ENCODE data around the gene DNAJC25. TPM values are rescaled to one million over a fixed set of nuclear protein-coding genes. Genes with fewer than 3 reads are reported as not detected.

DNAJC25 gene
- total and polyA plus RNA-seq, 2 donors (not counting 1 experiment from before 2014, with no cell fraction given): 7.3 to 10.6 TPM

GRCh38 chr9:111599092-111599954 is 31.8 kb upstream of the DNAJC25 start, which contains the start of gene PTGR1:
PTGR1 (minus strand) TSS chr9:111599647; CDS start chr9:111597422, 2,225 bp downstream.
- peaks cover 9% of the 10 kb centered on the region for H3K79me2 ChIP-seq (ENCODE audit: control insufficient read depth, insufficient read depth, low read length)
- peak within 1 kb of the TSS; percentile 82 for H2AFZ ChIP-seq (ENCODE audit: low read length)
- TF ChIP-seq CTCF (conservative IDR thresholded peaks at IDR 0.05 in 1 of 2, IDR thresholded peaks at IDR 0.05 in 1 of 2; ENCODE audit: low read depth in 1 of 2, low read length in 2 of 2) (no peak), EZH2 (IDR thresholded peaks at IDR 0.05; ENCODE audit: low read length, missing control alignments) (no peak)
- H4K20me1 ChIP-seq (ENCODE audit: control insufficient read depth, extremely low read depth, insufficient read depth, low read length): no peaks in the 10 kb centered on the region
- H3K36me3 ChIP-seq (ENCODE audit: control insufficient read depth, insufficient read depth, low read length): peaks cover 4% of the 10 kb centered on the region
- H3K4me2 ChIP-seq (ENCODE audit: extremely low read depth, insufficient read depth, low read length): peak within 1 kb of the TSS; percentile 92
- DNase-seq (ENCODE audit: low read depth in 2 of 2): peak; percentile 87 to 93
- H3K4me3 ChIP-seq (replicated peaks in 1 of 4; ENCODE audit: control extremely low read depth in 1 of 4, insufficient read depth in 1 of 4, low read depth in 3 of 4, low read length in 4 of 4): peak within 1 kb of the TSS; percentile 74 to 80 (median 77)
- H3K27ac ChIP-seq (ENCODE audit: insufficient read depth, low read length): peak within 1 kb of the TSS; percentile 81
- H3K27me3 ChIP-seq (ENCODE audit: control insufficient read depth, insufficient read depth, low read length): no peaks in the 10 kb centered on the region
- peak within 1 kb of the TSS; percentile 77 for H3K9ac ChIP-seq (ENCODE audit: insufficient read depth, low read length)
- no peaks in the 10 kb centered on the region for H3K9me3 ChIP-seq (ENCODE audit: control insufficient read depth, insufficient read depth, low read depth, low read length)
- peaks cover 2% of the 10 kb centered on the region for H3K4me1 ChIP-seq (ENCODE audit: control insufficient read depth, extremely low read depth, insufficient read depth, low read length)

- H3K27ac ChIP-seq (ENCODE audit: insufficient read depth, low read length): peak overlapping the region; percentile 81
- peak overlapping the region; percentile 77 for H3K9ac ChIP-seq (ENCODE audit: insufficient read depth, low read length)
These were observed 31.2 kb upstream of the DNAJC25 start for GRCh38 chr9:111599955-111600343.

More at GRCh38 chr9:111599955-111600343, 31.2 kb upstream of the DNAJC25 start:
- no peaks in the 10 kb centered on the region for H3K27me3 ChIP-seq (ENCODE audit: control insufficient read depth, insufficient read depth, low read length)
- H3K36me3 ChIP-seq (ENCODE audit: control insufficient read depth, insufficient read depth, low read length): peaks cover 4% of the 10 kb centered on the region
- peak overlapping the region; percentile 82 for H2AFZ ChIP-seq (ENCODE audit: low read length)
- no peaks in the 10 kb centered on the region for H4K20me1 ChIP-seq (ENCODE audit: control insufficient read depth, extremely low read depth, insufficient read depth, low read length)
- no peak for DNase-seq (ENCODE audit: low read depth in 2 of 2)
- no peaks in the 10 kb centered on the region for H3K9me3 ChIP-seq (ENCODE audit: control insufficient read depth, insufficient read depth, low read depth, low read length)
- peak overlapping the region; percentile 72 for H3K4me2 ChIP-seq (ENCODE audit: extremely low read depth, insufficient read depth, low read length)
- H3K4me1 ChIP-seq (ENCODE audit: control insufficient read depth, extremely low read depth, insufficient read depth, low read length): peaks cover 2% of the 10 kb centered on the region
- TF ChIP-seq CTCF (conservative IDR thresholded peaks at IDR 0.05 in 1 of 2, IDR thresholded peaks at IDR 0.05 in 1 of 2; ENCODE audit: low read depth in 1 of 2, low read length in 2 of 2): no peak
- no peak for TF ChIP-seq EZH2 (IDR thresholded peaks at IDR 0.05; ENCODE audit: low read length, missing control alignments)
- peak overlapping the region; percentile 74 to 80 (median 77) for H3K4me3 ChIP-seq (replicated peaks in 1 of 4; ENCODE audit: control extremely low read depth in 1 of 4, insufficient read depth in 1 of 4, low read depth in 3 of 4, low read length in 4 of 4)
- peaks cover 9% of the 10 kb centered on the region for H3K79me2 ChIP-seq (ENCODE audit: control insufficient read depth, insufficient read depth, low read length)
